ENCODE data around the gene UCK1. TPM values are rescaled to one million over a fixed set of nuclear protein-coding genes. Genes with fewer than 3 reads are reported as not detected.
"Not testable (repeated sequence)": the region's sequence is repeated elsewhere in the genome, so short reads cannot be mapped to it uniquely, and the experiment has no call there.

The UCK1 gene
- total RNA-seq, 1 donor from 2014 or later, result 22.4 TPM

DNA sequence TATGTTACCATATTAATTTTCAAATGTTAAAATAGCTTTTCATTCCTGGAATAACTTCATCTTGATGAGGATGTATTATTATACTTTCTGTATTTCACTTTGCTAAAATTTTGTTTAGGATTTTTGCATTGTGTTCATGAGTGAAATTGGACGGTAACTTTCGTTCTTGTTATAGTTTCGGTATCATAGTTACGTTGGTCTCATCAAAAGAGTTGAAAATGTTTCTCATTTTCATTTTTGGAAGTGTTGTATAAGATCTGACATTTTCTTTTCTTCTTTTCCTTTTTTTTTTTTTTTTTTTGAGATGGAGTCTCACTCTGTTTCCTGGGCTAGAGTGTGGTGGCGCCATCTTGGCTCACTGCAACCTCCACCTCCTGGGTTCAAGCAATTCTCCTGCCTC, 34.3 kb upstream of the UCK1 start:
- Mint-ChIP-seq H3K9me3 (no peaks in the 10 kb centered on the region), H3K27me3 (ENCODE audit: low read depth) (no peaks in the 10 kb centered on the region), H3K36me3 (ENCODE audit: low read depth) (peaks cover 24% of the 10 kb centered on the region), H3K4me1 (ENCODE audit: low read depth) (no peaks in the 10 kb centered on the region), H3K27ac (no peak overlapping the region), H3K4me3 (ENCODE audit: low read depth) (no peak overlapping the region)
- intact Hi-C loops (cut with micrococcal nuclease), result no loop called here
- DNase-seq (ENCODE audit: low spot score), result no peak

DNA sequence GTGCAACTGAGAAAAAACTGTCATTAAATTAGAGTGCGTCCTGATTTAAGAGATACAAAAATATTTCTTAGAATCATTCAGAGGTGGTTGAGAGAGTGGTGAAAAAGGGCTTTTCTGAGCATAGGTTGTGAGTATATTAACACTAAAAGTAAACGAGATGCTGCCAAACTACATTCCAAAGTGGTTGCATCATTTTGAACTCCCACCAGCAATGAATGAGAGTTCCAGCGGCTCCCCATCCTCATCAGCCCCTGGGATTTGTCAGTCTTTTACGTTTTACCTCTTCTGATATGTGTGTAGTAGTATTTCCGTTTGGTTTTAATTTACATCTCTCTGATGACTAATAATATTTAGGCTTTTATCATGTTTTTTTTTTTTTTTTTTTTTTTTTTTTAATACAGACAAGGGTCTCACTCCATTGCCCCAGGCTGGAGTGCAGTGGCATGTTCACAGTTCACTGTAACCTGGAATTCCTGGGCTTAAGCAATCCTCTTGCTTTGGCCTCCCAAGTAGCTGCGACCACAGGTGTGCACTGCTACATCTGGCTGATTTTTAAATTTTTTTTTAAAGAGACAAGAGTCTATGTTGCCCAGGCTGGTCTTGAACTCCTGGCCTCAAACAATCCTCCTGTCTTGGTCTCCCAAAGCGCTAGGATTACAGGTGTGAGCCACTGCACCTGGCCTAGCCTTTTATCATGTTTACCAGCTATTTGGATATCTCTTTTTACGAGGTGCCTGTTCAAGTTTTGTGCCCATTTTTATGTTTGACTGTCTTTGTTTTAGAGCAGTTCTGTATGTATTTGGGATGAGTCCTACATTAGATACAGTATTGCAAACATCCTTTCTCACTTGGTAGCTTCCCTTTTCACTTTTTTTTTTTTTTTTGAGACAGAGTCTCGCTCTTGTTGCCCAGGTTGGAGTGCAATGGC, 31.2 kb upstream of the UCK1 start:
- intact Hi-C loops (cut with micrococcal nuclease), result no loop called here
- DNase-seq (ENCODE audit: low spot score), result no peak
- Mint-ChIP-seq H3K27ac (no peak overlapping the region), H3K9me3 (no peaks in the 10 kb centered on the region), H3K4me3 (ENCODE audit: low read depth) (no peak overlapping the region), H3K4me1 (ENCODE audit: low read depth) (no peaks in the 10 kb centered on the region), H3K36me3 (ENCODE audit: low read depth) (peaks cover 8% of the 10 kb centered on the region), H3K27me3 (ENCODE audit: low read depth) (no peaks in the 10 kb centered on the region)

DNA sequence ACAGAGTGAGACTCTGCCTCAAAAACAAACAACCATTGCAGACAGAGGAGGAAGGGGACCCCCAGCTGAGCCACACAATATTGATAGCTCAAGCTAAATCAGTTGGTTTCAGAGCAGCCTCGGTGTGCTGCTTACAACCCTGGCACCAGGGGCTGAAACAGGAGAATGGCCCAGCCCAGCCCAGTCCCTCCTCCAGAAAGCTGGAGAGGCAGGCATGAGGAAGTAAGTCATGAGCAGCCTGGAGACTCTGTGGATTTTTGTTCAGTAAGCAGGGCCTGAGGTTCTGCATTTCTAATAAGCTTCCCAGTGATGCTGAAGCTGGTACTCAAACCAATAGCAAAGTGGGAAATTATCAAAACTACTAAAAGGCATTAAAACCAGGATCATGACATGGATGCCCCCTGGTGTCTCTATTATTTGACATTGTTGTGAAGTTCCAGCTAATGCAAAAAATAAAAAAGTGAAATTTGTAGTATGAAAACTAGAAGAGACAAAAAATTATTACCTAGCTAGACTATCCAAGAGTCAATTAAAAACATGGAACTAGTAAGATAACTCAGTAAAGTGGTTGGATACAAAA, 28.4 kb upstream of the UCK1 start:
- Mint-ChIP-seq H3K4me1 (ENCODE audit: low read depth) (no peaks in the 10 kb centered on the region), H3K36me3 (ENCODE audit: low read depth) (peaks cover 3% of the 10 kb centered on the region), H3K27me3 (ENCODE audit: low read depth) (peaks cover 19% of the 10 kb centered on the region), H3K4me3 (ENCODE audit: low read depth) (no peak overlapping the region), H3K9me3 (no peaks in the 10 kb centered on the region), H3K27ac (no peak overlapping the region)
- DNase-seq (ENCODE audit: low spot score), result no peak
- intact Hi-C loops (cut with micrococcal nuclease), result no loop called here

DNA sequence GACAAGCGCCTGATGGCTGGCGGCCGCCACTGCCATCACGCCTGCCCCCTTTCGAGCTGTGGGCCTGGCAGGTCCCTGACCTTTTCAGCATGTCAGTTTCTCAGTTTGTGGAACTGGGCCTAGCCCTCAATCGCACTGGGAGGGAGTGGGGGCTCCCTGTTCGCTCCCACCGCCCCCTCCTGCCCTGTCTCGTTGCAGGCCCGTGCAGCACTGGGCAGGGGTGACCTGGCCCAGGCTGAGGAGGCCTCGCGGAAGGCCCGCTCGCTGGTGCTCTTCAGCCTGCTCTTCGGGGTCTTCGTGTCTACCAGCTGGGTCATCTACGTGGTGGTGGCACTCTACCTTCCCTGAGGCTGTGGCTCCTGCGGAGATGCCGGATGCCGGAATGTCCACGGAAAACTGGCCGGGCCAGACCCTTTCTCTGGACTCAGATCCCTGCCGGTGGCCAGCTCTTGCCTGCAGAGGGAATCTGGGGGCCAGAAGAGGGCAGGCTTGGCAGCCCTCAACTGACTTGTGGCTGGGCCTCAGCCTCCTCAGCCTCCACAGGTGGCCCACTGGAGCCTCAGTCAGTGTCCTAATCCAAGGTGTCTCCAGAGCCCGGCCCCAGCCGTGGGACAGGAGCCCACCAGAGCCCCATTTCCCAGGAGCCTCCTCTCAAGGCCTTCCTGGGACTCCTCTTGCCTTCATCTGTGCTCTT, 26.9 kb upstream of the UCK1 start:
- Mint-ChIP-seq H3K4me3 (ENCODE audit: low read depth) (no peak overlapping the region), H3K36me3 (ENCODE audit: low read depth) (peaks cover 3% of the 10 kb centered on the region), H3K27me3 (ENCODE audit: low read depth) (peaks cover 28% of the 10 kb centered on the region), H3K27ac (no peak overlapping the region), H3K4me1 (ENCODE audit: low read depth) (no peaks in the 10 kb centered on the region), H3K9me3 (no peaks in the 10 kb centered on the region)
- intact Hi-C loops (cut with micrococcal nuclease), result no loop called here
- no peak for DNase-seq (ENCODE audit: low spot score)

DNA sequence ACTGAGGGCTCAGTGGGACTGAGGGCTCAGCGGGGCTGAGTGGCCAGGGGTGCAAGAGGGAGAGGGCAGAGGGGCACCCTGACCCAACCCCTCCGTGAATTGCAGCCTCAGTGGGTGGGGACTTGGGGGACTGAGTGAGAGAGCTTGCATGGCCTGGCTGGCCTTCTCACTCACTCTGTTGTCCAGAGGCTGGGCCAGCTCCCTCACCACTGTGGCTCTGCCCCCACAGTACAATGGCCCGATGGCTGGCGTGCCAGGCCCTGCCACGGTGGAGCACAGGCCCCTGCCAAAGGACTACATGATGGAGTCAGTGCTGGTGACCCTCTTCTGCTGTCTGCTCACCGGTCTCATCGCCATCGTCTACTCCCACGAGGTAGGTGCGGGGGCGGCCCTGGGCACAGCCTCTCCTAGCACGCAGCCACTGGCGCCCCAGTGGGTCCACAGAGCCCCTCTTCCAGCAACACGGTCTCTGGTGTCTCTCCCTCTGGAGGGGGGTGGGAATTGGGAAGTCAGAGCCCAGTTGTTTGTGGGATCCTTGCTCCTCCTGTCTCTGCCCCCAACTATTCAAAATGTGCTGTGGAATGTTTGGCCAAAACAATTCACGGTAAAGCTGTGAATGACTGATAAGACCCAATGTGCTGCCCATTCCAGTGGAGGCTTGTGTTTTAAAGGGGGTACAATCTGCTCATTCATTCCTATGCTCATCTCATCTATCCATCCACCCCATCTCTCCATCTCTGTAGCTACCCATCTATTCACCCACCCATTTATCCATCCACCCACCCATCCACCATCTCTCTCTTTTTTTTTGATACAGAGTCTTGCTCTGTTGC, 25.0 kb upstream of the UCK1 start:
- Mint-ChIP-seq H3K27ac (no peak overlapping the region), H3K4me3 (ENCODE audit: low read depth) (no peak overlapping the region), H3K27me3 (ENCODE audit: low read depth) (peaks cover 39% of the 10 kb centered on the region), H3K9me3 (no peaks in the 10 kb centered on the region), H3K36me3 (ENCODE audit: low read depth) (no peaks in the 10 kb centered on the region), H3K4me1 (ENCODE audit: low read depth) (no peaks in the 10 kb centered on the region)
- intact Hi-C loops (cut with micrococcal nuclease), result no loop called here
- no peak for DNase-seq (ENCODE audit: low spot score)

DNA sequence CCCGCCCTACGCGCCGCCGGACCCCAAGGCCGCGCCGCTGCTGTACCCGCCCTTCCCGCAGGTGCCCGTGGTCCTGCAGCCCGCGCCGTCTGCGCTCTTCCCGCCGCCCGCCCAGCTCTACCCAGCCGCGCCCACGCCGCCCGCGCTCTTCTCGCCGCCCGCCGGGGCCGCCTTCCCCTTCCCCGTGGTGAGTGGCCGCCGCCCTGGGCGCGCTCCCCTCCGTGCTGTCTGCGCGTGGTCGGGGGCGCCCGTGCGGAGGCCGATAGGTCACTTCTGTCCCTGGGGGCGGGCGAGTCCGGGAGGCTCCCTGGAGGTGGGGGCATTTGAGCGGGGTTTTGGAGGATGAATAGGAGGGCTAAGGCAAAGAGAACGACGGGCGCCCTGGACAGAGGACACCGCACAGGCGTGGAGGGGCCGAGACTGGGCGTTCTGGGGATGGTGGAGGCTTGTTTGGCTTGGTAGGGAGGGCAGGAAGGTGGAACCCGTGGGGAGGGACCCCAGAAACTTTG, 23.8 kb upstream of the UCK1 start:
- Mint-ChIP-seq H3K9me3 (no peaks in the 10 kb centered on the region), H3K4me3 (ENCODE audit: low read depth) (no peak overlapping the region), H3K27ac (no peak overlapping the region), H3K27me3 (ENCODE audit: low read depth) (peaks cover 47% of the 10 kb centered on the region), H3K36me3 (ENCODE audit: low read depth) (no peaks in the 10 kb centered on the region), H3K4me1 (ENCODE audit: low read depth) (no peaks in the 10 kb centered on the region)
- no peak for DNase-seq (ENCODE audit: low spot score)
- intact Hi-C loops (cut with micrococcal nuclease), result no loop called here

DNA sequence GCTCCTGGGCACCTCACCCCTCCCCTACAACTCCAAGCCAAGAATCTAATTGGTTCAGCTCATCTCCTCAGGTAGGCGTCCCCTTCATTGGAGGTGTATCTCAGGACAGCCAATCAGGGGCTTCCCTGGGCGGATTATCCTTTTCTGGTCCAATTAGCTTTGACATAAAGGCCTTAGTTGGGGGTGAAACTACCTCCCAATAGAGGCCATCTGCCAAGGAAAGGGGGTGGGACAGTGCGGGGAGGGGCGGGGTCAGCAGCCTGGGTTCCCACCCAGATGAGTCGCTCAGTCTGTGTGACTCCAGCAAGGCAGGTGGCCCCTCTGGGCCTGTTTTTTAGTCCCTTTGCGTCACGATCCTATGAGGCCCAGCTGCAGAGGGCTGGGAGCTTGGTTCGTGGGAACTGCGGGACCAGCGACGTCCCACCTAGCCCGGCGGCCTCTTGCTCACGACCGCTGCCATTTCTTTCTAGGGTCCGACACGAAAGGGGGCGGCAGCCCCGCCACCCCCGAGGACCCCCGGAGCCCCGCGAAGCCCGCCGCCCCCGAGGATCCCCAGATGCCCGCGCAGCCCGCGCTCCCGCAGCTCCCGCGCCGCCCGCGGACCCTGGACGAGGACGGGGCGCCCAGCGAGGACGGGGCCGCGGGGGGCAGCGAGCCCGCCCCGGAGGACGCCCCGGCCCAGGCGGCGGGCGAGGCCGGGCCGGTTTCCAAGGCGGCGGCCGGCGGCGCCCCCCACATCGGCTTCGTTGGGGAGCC, 23.2 kb upstream of the UCK1 start:
- DNase-seq (ENCODE audit: low spot score), result no peak
- intact Hi-C loops (cut with micrococcal nuclease), result no loop called here
- Mint-ChIP-seq H3K4me1 (ENCODE audit: low read depth) (no peaks in the 10 kb centered on the region), H3K9me3 (no peaks in the 10 kb centered on the region), H3K4me3 (ENCODE audit: low read depth) (no peak overlapping the region), H3K36me3 (ENCODE audit: low read depth) (no peaks in the 10 kb centered on the region), H3K27me3 (ENCODE audit: low read depth) (peaks cover 54% of the 10 kb centered on the region), H3K27ac (no peak overlapping the region)

DNA sequence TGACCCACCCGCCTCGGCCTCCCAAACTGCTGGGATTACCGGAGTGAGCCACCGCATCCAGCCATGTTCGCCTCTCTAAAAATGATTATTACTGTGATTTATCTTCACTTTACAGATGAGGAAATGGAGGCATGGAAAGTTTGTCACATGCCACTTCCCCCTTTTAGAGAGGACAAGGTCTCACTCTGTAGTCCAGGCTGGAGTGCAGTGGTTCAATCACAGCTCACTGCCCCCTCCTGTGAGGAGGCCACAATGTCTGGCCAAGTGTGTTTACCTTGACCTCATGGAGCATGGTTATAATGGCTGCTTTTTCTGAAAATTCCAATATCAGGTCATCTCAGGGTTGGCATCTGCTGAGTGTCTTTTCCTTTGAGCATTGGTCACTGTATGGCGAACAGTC, 21.0 kb upstream of the UCK1 start:
- DNase-seq (ENCODE audit: low spot score), result no peak
- H3K27me3 Mint-ChIP-seq (ENCODE audit: low read depth), result peaks cover 76% of the 10 kb centered on the region

DNA sequence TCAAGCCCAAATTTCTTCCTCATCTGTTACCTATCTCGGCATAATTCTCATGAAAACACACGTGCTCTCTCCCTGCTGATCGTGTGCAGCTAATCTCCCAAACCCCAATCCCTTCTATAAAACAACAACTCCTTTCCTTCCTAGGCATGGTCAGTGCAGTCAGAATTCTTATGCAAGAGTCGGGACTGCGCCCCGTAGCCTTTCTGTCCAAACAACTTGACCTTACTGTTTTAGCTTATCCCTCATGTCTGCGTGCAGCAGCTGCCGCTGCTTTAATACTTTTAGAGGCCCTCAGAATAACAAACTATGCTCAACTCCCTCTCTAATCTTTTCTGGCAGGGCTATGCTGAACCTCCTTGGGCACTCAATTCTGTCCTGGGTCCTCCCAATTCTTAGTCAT, 19.4 kb upstream of the UCK1 start:
- H3K27ac Mint-ChIP-seq; H3K36me3 Mint-ChIP-seq (ENCODE audit: low read depth); H3K9me3 Mint-ChIP-seq; H3K4me3 Mint-ChIP-seq (ENCODE audit: low read depth); DNase-seq (ENCODE audit: low spot score); H3K4me1 Mint-ChIP-seq (ENCODE audit: low read depth); intact Hi-C loops (cut with micrococcal nuclease): not testable (repeated sequence)
- H3K27me3 Mint-ChIP-seq (ENCODE audit: low read depth), result peaks cover 69% of the 10 kb centered on the region

More for the DNA sequence above, 21.0 kb upstream of the UCK1 start:
- Mint-ChIP-seq H3K4me3 (ENCODE audit: low read depth) (no peak overlapping the region), H3K27ac (no peak overlapping the region), H3K36me3 (ENCODE audit: low read depth) (no peaks in the 10 kb centered on the region), H3K9me3 (no peaks in the 10 kb centered on the region), H3K4me1 (ENCODE audit: low read depth) (peaks cover 5% of the 10 kb centered on the region)
- intact Hi-C loops (cut with micrococcal nuclease), result no loop called here

DNA sequence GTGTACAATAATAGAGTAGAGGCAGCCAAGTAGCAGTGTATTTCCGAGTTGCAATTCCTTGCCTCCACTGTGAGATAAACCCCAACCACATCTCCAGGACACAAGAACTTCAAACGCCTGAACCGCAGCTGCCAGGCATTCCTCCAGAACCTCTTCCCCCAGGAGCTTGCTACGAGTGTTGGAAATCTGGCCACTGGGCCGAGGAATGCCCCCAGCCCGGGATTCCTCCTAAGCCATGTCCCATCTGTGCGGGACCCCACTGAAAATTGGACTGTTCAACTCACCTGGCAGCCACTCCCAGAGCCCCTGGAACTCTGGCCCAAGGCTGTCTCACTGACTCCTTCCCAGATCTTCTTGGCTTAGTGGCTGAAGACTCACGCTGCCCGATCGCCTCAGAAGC, 18.1 kb upstream of the UCK1 start:
- H3K9me3 Mint-ChIP-seq; H3K27ac Mint-ChIP-seq; H3K4me1 Mint-ChIP-seq (ENCODE audit: low read depth); H3K4me3 Mint-ChIP-seq (ENCODE audit: low read depth); intact Hi-C loops (cut with micrococcal nuclease); DNase-seq (ENCODE audit: low spot score); H3K36me3 Mint-ChIP-seq (ENCODE audit: low read depth): not testable (repeated sequence)
- peaks cover 72% of the 10 kb centered on the region for H3K27me3 Mint-ChIP-seq (ENCODE audit: low read depth)

DNA sequence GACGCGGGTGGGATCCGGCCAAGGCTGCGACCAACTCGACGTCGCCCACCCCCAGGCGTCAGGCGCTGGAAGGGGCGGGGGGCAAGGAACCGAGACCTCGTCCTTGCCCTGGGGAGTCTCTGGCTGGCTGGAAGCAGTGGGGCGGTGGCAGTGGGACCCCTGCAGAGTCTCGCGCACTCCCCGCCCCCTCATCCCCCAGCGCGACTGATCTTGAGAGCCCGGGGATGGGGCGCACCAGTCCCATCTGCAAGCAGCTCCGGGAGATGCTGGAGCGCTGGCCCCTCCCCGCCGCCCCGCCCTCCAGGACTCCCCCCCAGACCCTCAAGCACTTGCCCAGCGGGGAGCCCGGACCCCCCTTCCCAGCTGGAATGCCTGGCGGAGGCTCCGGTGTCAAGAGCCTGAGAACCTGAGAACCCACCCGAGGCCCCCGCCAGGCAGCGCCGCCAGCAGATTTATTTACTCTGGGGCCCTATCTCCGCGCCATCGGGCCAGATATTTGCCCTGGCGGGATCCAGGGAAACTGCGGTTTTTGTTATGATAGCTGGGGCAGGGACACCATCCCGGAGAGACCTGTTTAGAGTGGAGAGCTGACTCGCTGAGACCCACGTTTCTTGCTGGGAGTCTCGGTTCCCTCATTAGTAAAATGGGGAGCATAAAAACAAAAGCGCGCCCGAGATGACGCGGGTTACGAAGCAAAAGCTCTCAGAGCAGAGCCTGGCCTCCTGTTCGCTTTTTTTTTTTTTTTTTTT, 15.4 kb upstream of the UCK1 start:
- Mint-ChIP-seq H3K27ac (no peak overlapping the region), H3K4me1 (ENCODE audit: low read depth) (peaks cover 5% of the 10 kb centered on the region), H3K27me3 (ENCODE audit: low read depth) (peaks cover 62% of the 10 kb centered on the region), H3K9me3 (peaks cover 19% of the 10 kb centered on the region), H3K36me3 (ENCODE audit: low read depth) (peaks cover 7% of the 10 kb centered on the region), H3K4me3 (ENCODE audit: low read depth) (peak overlapping the region; percentile 49)
- no peak for DNase-seq (ENCODE audit: low spot score)
- intact Hi-C loops (cut with micrococcal nuclease), result no loop called here
